K562 (cell line): ENCODE data around the gene XIRP2. TPM values are rescaled to one million over a fixed set of nuclear protein-coding genes. Genes with fewer than 3 reads are reported as not detected.
A peak's percentile ranks its signal among the peaks of the same experiment; 100 is the strongest.

Experiments used
- ATAC-seq: fragments of 200-7000 bp; cut with Tn5 transposase; 3 replicates; pipeline ENCODE4 v1.9.1; 2020; ENCODE audit warnings: moderate library complexity
- BruUV-seq: library from RNA; stranded (reverse); fragments of 400-500 nt; replicated peaks from 2 replicates; lab custom pipeline; 2021; lab: Mats Ljungman, UMichigan
- CTCF ChIA-PET: fragments of 300-600 bp; formaldehyde crosslinking; extraction: SDS; loops from one replicate; lab custom pipeline; 2021; ENCODE audit warnings: low intra/inter-chr PET ratio; lab: Yijun Ruan, JAX
- POLR2A ChIA-PET: fragments of 300-600, 350-650 bp; sonication (Branson Sonifier 250); formaldehyde crosslinking; extraction: SDS; loops from one replicate; lab custom pipeline; 2021; ENCODE audit warnings: antibody characterized with exemption, inconsistent platforms; lab: Yijun Ruan, JAX
- DNase-seq, 4 experiments: peaks; one replicate each; pipeline versions ENCODE4 v3.0.0 to v3.0.0-alpha.2; 2011 to 2018; ENCODE audit warnings: low spot score in 3 of 4, mixed read lengths in 3 of 4; ENCODE audit errors: extremely low read depth in 1 of 4
- FAIRE-seq: peaks from 2 replicates; lab custom pipeline; 2011; peaks lifted over from hg19 to GRCh38; lab: Jason Lieb, UNC
- H2AFZ ChIP-seq: 2 replicates; pipeline ENCODE4 v1.6.0; 2011; ENCODE audit warnings: low read depth, low read length, control low read depth, inconsistent platforms
- H3K27ac ChIP-seq: fragments of 200-600 bp; 3 replicates; pipeline ENCODE4 v1.8.0; 2011; ENCODE audit warnings: low read depth, mild to moderate bottlenecking, control low read depth, inconsistent platforms, low read length, moderate library complexity, mixed read lengths; ENCODE audit errors: extremely low read depth
- H3K27me3 ChIP-seq, 2 experiments: fragments of 300-600 bp in 1 of 2; 2 replicates in 1 of 2; 3 replicates in 1 of 2; pipeline versions ENCODE4 v1.6.0 to v1.8.0; 2011; ENCODE audit warnings: inconsistent platforms in 2 of 2, low read length in 2 of 2, mild to moderate bottlenecking in 1 of 2, mixed read lengths in 1 of 2, moderate library complexity in 1 of 2; ENCODE audit not compliant: control insufficient read depth in 2 of 2, insufficient read depth in 2 of 2
- H3K36me3 ChIP-seq: fragments of 300-600 bp; 3 replicates; pipeline ENCODE4 v1.8.0; 2011; ENCODE audit warnings: mild to moderate bottlenecking, low read length, inconsistent platforms; ENCODE audit not compliant: control insufficient read depth, insufficient read depth
- H3K4me1 ChIP-seq, 2 experiments: fragments of 200-600 bp in 1 of 2; replicated peaks in 1 of 2; 2 replicates in 1 of 2; 3 replicates in 1 of 2; pipeline versions ENCODE4 v1.5.1 to v1.8.0; 2011; ENCODE audit warnings: inconsistent platforms in 2 of 2, low read length in 2 of 2, mild to moderate bottlenecking in 1 of 2, mixed read lengths in 1 of 2, moderate library complexity in 1 of 2; ENCODE audit not compliant: control insufficient read depth in 2 of 2, insufficient read depth in 2 of 2
- H3K4me2 ChIP-seq: 2 replicates; pipeline ENCODE4 v1.6.1; 2011; ENCODE audit warnings: low read length, control low read depth, inconsistent platforms, mixed read lengths; ENCODE audit not compliant: insufficient read depth
- H3K4me3 ChIP-seq: fragments of 200-600 bp; sonication (generic), shearing (Covaris generic); 2 replicates; pipeline ENCODE4 v1.5.1; 2016; ENCODE audit warnings: control low read depth, inconsistent platforms
- H3K79me2 ChIP-seq: fragments of 200-600 bp; 3 replicates; pipeline ENCODE4 v1.8.0; 2011; ENCODE audit warnings: low read length, inconsistent platforms; ENCODE audit not compliant: control insufficient read depth, insufficient read depth
- H3K9ac ChIP-seq, 2 experiments: 2 replicates each; pipeline versions ENCODE4 v1.6.0 to v1.6.1; 2011; ENCODE audit warnings: low read depth in 2 of 2, low read length in 2 of 2, control low read depth in 1 of 2, inconsistent platforms in 1 of 2, mild to moderate bottlenecking in 1 of 2, mixed read lengths in 1 of 2; ENCODE audit not compliant: insufficient read depth in 1 of 2
- H3K9me1 ChIP-seq: one replicate; pipeline ENCODE4 v1.6.0; 2011; ENCODE audit warnings: inconsistent platforms, mild to moderate bottlenecking, low read length, moderate library complexity; ENCODE audit not compliant: control insufficient read depth, insufficient read depth
- H3K9me3 ChIP-seq: replicated peaks from 2 replicates; pipeline ENCODE4 v1.5.1; 2011; ENCODE audit warnings: low read depth, low read length, inconsistent platforms; ENCODE audit not compliant: control insufficient read depth, insufficient read depth
- H4K20me1 ChIP-seq: replicated peaks from 2 replicates; pipeline ENCODE4 v1.6.1; 2011; ENCODE audit warnings: low read length, inconsistent platforms, mixed read lengths; ENCODE audit not compliant: control insufficient read depth, insufficient read depth
- BRF2 ChIP-seq: IDR thresholded peaks from 3 replicates; pipeline ENCODE4 v1.6.1; 2011; ENCODE audit warnings: borderline replicate concordance, mild to moderate bottlenecking; ENCODE audit not compliant: insufficient read length, insufficient read depth
- C11orf30 ChIP-seq: fragments of 450-650 bp; IDR thresholded peaks from 2 replicates; pipeline ENCODE4 v1.6.1; 2016; ENCODE audit warnings: low read depth, mild to moderate bottlenecking
- CHD1 ChIP-seq: fragments of 200-600 bp; sonication (generic); IDR thresholded peaks from one replicate; pipeline ENCODE4 v1.6.1; 2012; ENCODE audit warnings: mild to moderate bottlenecking, moderate library complexity, low read length, inconsistent platforms
- HSF4 ChIP-seq: fragments of 250-450 bp; sonication (Bioruptor Pico); IDR thresholded peaks from 2 replicates; pipeline ENCODE4 v2.1.2; 2022; ENCODE audit warnings: mild to moderate bottlenecking, moderate library complexity, borderline replicate concordance
- MAFF ChIP-seq: IDR thresholded peaks from 2 replicates; pipeline ENCODE4 v1.6.1; 2012; ENCODE audit warnings: low read length, improper control_type of control experiment
- MAFG ChIP-seq: fragments of 450-650 bp; conservative IDR thresholded peaks from 2 replicates; pipeline ENCODE4 v1.6.1; 2016; ENCODE audit warnings: missing genetic modification characterization, missing compliant biosample characterization
- MED1 ChIP-seq: sonication (generic); formaldehyde crosslinking; IDR thresholded peaks from 2 replicates; pipeline ENCODE4 v1.8.1; 2023; ENCODE audit warnings: missing genetic modification reagents, borderline replicate concordance
- RB1 ChIP-seq: fragments of 450-650 bp; IDR thresholded peaks from 2 replicates; pipeline ENCODE4 v1.6.1; 2017; ENCODE audit warnings: low read depth, mild to moderate bottlenecking
- RFX1 ChIP-seq: fragments of 450-650 bp; IDR thresholded peaks from 2 replicates; pipeline ENCODE4 v1.6.1; 2016; ENCODE audit warnings: mild to moderate bottlenecking, moderate library complexity
- SIN3A ChIP-seq, 2 experiments: fragments of 150-350 bp in 1 of 2; IDR thresholded peaks; 2 replicates each; pipeline ENCODE4 v1.6.1; 2011 to 2016; ENCODE audit warnings: borderline replicate concordance in 2 of 2, low read depth in 2 of 2, low read length in 2 of 2, mild to moderate bottlenecking in 2 of 2, moderate library complexity in 2 of 2; ENCODE audit not compliant: control insufficient read depth in 1 of 2
- TCFL5 ChIP-seq: fragments of 250-450 bp; sonication (Bioruptor Pico); conservative IDR thresholded peaks from 2 replicates; pipeline ENCODE4 v1.6.1; 2021; ENCODE audit warnings: mild to moderate bottlenecking, moderate library complexity, matching md5 sums
- TFAM ChIP-seq: fragments of 250-450 bp; sonication (Bioruptor Pico); conservative IDR thresholded peaks from 2 replicates; pipeline ENCODE4 v1.5.0; 2021; ENCODE audit warnings: mild to moderate bottlenecking, moderate library complexity
- U2AF2 ChIP-seq: fragments of 200-400 bp; formaldehyde crosslinking; optimal IDR thresholded peaks from 2 replicates; pipeline ENCODE3; 2017; ENCODE audit warnings: low read depth, mild to moderate bottlenecking, low read length
- ZBTB5 ChIP-seq: fragments of 450-650 bp; IDR thresholded peaks from 2 replicates; pipeline ENCODE4 v1.6.1; 2017; ENCODE audit warnings: antibody characterized with exemption
- ZNF274 ChIP-seq: IDR thresholded peaks from 2 replicates; pipeline ENCODE4 v1.6.1; 2011; ENCODE audit warnings: low read depth, mild to moderate bottlenecking, low read length, moderate library complexity, borderline replicate concordance
- ZNF316 ChIP-seq: fragments of 450-650 bp; IDR thresholded peaks from 2 replicates; pipeline ENCODE4 v1.6.1; 2016
- ZNF695 ChIP-seq: fragments of 450-650 bp; formaldehyde crosslinking; IDR thresholded peaks from 2 replicates; pipeline ENCODE4 v1.4.0; 2020; ENCODE audit warnings: mild to moderate bottlenecking, moderate library complexity
- ZNF740 ChIP-seq, 3 experiments: fragments of 200-800 bp in 1 of 3; sonication (Bioruptor generic) in 1 of 3; sonication (generic) in 1 of 3; formaldehyde crosslinking in 1 of 3; IDR thresholded peaks; 2 replicates each; pipeline versions ENCODE4 v1.6.1 to v1.8.0; 2016 to 2022; ENCODE audit warnings: mild to moderate bottlenecking in 2 of 3, missing compliant biosample characterization in 2 of 3, missing genetic modification characterization in 2 of 3, missing genetic modification reagents in 1 of 3
- ZNF778 ChIP-seq: fragments of 450-650 bp; formaldehyde crosslinking; IDR thresholded peaks from 2 replicates; pipeline ENCODE4 v1.4.0; 2020; ENCODE audit warnings: mild to moderate bottlenecking, moderate library complexity
- WGBS: fragments of 100-300 bp; shearing (Covaris generic); methylation state at CpG from one replicate; pipeline ENCODE4 v1.1.6; 2016; ENCODE audit warnings: low coverage, mixed read lengths; ENCODE audit not compliant: insufficient coverage; ENCODE audit errors: missing lambda C conversion rate; 5-methylcytosine and 5-hydroxymethylcytosine counted together
- in situ Hi-C: fragments of 300-500 bp; cut with MboI; formaldehyde crosslinking; loops from 4 replicates; pipeline ENCODE4 v1.15.0; 2018; ENCODE audit warnings: inconsistent platforms, mixed read lengths
- intact Hi-C: fragments of 100-400 bp; cut with micrococcal nuclease; formaldehyde crosslinking; loops from 2 replicates; pipeline ENCODE4 v1.14.2; 2022
- polyA plus RNA-seq, 8 experiments: library from polyadenylated mRNA; depleted of rRNA in 4 of 8; stranded (reverse) in 5 of 8; unstranded in 3 of 8; fragments of >200 nt; fragmentation: Nextera tagmentation in 2 of 8; fragmentation: Illumina TruSeq in 1 of 8; extraction: Ambion mirVana in 2 of 8; extraction: Trizol in 1 of 8; gene quantifications; 2 replicates each; pipeline versions ENCODE4 v1.2.1 to v1.2.3, GENCODE V29; 2011 to 2014; ENCODE audit warnings: inconsistent platforms in 1 of 8, missing spikeins in 1 of 8
- total RNA-seq, 7 experiments: library from RNA; depleted of rRNA in 6 of 7; stranded (reverse); fragments of >200 nt in 6 of 7; fragmentation: Illumina TruSeq in 2 of 7; extraction: Trizol in 2 of 7; gene quantifications; 2 replicates each; pipeline versions ENCODE4 v1.2.1 to v1.2.3, GENCODE V29; 2011 to 2021; ENCODE audit warnings: low replicate concordance in 1 of 7

Gene XIRP2
- total and polyA plus RNA-seq, 9 of the 15 experiments (the other 6 are each of a cell fraction or from before 2014, with no cell fraction given): 0.04 to 0.10 (median 0.04) TPM; not detected in 2

GRCh38 chr2:166867874-166868514 lies 20.3 kb upstream of the XIRP2 start:
- Histone ChIP-seq H3K27ac (no peak overlapping the region), H4K20me1 (no peaks in the 10 kb centered on the region), H3K79me2 (no peaks in the 10 kb centered on the region), H3K27me3 (no peaks in the 10 kb centered on the region), H3K36me3 (no peaks in the 10 kb centered on the region), H3K9ac (no peak overlapping the region), H3K4me3 (no peak overlapping the region), H3K9me1 (no peaks in the 10 kb centered on the region), H3K4me2 (no peak overlapping the region), H2AFZ (no peak overlapping the region), H3K4me1 (no peaks in the 10 kb centered on the region), H3K9me3 (peaks cover 2% of the 10 kb centered on the region; the same call in 1 of the 2 replicates)
- ATAC-seq (no peak), FAIRE-seq (no peak), DNase-seq (no peak)
- ChIA-PET POLR2A (no interaction called here), CTCF (no interaction called here)
- intact Hi-C loops: no loop called here
- BruUV-seq: no TSS peak
- WGBS: 2% methylated on average over 10 of the region's 10 CpGs
- in situ Hi-C loops: no loop called here
- peak; percentile 44; the same call in 1 of the 2 replicates for TF ChIP-seq C11orf30
- no peak for TF ChIP-seq U2AF2
- TF ChIP-seq MED1 (CRISPR knock-in tag): no peak
- TF ChIP-seq ZNF778 (CRISPR knock-in tag): no peak
- TF ChIP-seq ZNF316: peak; percentile 62
- TF ChIP-seq SIN3A (IDR thresholded peaks at IDR 0.05; ENCODE audit: borderline replicate concordance in 2 of 2, control insufficient read depth in 1 of 2, low read depth in 2 of 2, low read length in 2 of 2): no peak
- TF ChIP-seq ZNF740 (CRISPR knock-in tag; IDR thresholded peaks at IDR 0.05): no peak
- TF ChIP-seq ZNF740 (tag; IDR thresholded peaks at IDR 0.05): no peak
- peak; percentile 23; the same call in 1 of the 2 replicates for TF ChIP-seq MAFF
- 0 out of 2 replicates have a peak, but pooled peaks have one; percentile 20 for TF ChIP-seq MAFG
- TF ChIP-seq ZBTB5: no peak
- no peak for TF ChIP-seq BRF2
- TF ChIP-seq RFX1: no peak
- TF ChIP-seq HSF4 (CRISPR knock-in tag): no peak
- no peak for TF ChIP-seq TCFL5 (CRISPR knock-in tag)
- no peak for TF ChIP-seq CHD1
- TF ChIP-seq RB1: no peak
- TF ChIP-seq TFAM (CRISPR knock-in tag): no peak
- no peak for TF ChIP-seq ZNF274
- TF ChIP-seq ZNF695 (CRISPR knock-in tag): no peak
